ENCODE results near the gene SPC25.
"Not testable (repeated sequence)": the region's sequence is repeated elsewhere in the genome, so short reads cannot be mapped to it uniquely, and the experiment has no call there.

Gene SPC25

DNA sequence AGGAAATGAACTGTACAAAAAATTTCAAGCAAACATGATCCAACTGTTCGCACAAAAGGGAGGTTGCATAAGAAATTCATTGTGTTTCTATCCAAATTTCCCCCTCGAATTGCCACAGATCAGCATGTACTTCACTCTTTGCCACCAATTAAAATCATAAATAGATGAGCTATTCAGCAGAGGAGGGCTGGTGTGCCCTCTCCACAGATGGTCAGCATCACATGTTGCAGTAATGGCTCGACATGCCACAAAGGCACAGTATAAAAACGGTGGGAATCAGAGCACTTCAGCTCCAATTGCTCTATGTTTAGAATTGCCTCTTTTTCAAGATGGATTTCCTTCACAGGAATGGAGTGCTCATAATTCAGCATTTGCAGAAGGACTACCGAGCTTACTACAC is 10.8 kb upstream of the SPC25 start, which contains the start of gene G6PC2:
Gene G6PC2, plus strand, starts transcription at position 289 of the 400 bp plus-strand sequence. Its CDS starts 41 bp downstream, at position 330.
- DNase-seq, result no peak

DNA sequence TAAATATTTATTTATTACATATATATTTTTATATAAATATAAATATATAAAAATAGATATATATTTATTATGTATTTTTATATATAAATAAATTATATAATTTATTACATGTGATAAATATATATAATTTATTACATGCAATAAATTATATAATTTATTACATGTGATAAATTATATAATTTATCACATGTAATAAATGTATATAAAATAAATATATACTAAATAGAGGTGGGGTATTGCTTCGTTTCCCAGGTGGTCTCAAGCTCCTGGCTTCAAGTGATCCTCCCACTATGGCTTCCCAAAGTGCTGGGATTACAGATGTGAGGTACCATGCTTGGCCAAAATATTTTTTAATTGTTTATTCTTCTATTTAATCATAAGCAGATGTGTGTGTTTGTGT is 7.2 kb upstream of the SPC25 start:
- no peak for DNase-seq

DNA sequence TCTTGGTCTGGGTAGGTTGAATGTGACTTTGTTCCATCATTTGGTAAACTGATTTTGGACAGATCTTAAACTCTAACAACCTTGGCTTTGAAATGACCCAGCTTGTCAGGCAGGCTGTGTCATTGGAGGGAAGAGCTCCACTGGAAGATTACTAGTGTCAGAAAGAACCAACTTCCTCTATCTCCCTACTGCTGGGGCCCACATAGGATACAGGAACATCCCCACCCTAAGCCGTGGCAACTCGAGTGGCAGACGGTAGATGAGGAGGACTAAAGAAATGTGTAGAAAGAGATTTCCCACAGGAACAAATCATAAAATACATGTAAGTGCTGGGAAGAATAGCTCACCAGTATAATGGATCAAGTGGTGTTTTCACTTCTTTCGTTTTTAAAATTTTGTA is 6.6 kb upstream of the SPC25 start:
- no peak for DNase-seq

DNA sequence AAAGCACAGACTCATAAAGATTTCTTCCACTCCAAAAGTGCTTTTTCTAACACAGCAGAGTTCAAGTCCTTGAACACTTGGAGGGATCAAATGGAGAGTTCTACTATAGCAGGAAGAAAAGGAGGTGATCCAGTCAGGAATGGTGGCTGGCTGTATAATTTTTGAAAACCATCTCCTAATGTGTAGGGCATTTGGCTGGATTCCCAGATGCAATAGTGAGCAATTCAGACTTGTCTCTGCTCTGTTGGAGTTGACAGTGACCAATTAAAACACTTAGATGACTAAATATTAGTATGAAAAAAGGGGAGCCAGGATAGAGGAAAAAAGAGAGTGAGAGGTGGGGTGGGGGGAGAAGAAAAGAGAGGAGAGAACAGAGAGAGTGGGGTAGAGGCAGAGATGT is 5.5 kb upstream of the SPC25 start:
- DNase-seq, result no peak

DNA sequence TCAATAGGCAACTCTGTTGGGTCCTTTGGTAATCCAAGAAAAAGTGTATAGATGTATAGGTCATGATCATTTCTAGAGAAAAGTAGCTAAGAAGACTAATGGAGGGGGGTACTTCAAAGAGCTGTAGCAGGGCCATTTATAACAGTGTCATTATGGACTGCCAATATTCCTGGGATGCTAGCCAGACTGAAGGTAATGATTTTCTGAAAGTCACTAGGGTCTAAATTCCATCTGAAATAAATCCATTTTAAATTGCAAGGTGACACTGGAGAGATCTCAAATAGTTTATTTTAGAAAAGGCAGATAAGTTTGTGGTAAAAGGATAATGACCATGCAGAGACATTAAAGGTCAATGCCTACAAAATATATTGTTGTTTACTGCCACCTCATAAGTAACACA is 4.5 kb upstream of the SPC25 start:
- no peak for DNase-seq

DNA sequence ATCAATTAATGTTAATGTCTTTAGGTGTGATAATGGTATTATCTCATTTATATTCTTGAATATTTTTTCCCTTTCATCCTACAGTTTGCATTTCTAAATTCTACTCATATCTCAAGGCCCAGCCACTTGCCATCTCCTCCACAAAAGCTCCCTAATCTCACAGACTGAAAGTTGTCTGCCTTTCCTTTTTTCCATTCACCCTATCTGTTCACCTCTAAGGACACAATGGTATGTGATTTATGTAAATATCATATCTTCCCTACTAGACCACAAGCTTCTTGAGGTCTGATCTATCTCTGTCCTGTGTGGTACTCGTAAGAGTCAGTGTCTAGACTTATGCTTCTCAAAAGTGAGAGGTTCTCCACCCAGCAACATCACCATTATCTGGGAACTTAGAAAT is 3.9 kb upstream of the SPC25 start:
- no peak for DNase-seq

DNA sequence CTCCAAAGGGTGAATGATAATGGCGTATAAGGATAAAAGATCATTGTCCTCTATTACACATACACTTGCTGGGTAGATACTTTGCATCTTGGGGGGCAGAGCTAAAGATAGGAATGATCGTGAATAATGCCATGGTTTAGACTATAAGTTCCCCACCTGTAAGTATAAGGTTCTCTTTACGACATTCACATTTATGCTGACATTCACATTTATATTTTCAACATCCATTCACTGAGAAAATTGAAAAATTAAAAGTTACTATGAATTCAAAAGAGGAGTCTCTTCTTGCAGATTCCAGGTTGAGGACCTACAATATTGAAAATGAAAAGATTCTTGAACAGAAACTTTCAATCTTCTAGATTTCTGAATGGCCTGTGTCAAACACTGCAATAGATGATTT is 2.1 kb upstream of the SPC25 start:
- no peak for DNase-seq

DNA sequence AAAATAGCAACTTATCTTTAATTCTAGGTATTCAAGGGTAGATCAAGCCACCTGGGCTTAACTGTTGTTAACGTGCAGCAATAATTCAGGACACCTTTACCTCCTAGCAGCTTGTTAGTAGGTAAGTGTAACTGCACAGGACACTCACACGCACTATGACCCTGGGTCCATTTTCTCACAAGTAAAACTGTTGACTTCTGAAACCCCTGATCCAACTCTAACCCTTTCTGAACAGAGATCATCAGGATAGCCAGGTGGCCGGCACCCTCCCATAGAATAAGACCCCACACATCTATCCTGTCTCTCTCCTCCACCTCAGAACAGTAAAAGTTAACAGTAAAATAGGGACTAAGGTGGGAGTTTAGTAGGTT is 610 bp downstream of the SPC25 start:
- DNase-seq, result no peak

DNA sequence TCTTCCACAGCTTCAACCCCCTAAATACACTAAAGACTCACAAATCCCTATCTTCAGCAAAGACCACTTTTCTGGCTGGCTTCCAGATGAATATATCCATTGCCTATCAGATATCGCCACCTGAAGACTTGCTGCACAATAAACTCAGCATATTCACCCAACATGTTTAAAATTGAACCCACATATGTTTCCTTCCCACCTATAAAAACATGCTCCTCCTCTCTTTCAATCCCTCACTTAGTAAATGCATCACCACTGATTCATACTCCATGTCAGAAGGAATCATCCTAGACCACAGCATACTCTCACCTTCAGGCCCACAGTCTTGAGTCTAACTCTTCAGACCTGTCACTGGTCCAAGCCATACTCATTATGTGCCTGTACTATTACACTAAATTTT is 5.3 kb downstream of the SPC25 start:
- no peak for DNase-seq

DNA sequence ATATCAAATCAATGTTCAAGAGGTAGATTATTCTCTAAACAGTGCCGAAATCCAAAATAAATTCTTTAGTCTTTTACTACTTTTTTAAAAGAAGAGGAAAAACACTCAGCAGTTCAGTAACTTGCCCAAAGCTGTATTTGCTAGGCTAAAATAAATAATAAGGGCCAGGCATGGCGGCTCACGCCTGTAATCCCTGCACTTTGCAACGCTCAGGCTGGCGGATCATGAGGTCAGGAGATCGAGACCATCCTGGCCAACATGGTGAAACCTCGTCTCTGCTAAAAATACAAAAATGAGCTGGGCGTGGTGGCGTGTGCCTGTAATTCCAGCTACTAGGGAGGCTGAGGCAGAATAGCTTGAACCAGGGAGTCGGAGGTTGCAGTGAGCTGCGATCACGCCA is 8.1 kb downstream of the SPC25 start:
- DNase-seq, result not testable (repeated sequence)

DNA sequence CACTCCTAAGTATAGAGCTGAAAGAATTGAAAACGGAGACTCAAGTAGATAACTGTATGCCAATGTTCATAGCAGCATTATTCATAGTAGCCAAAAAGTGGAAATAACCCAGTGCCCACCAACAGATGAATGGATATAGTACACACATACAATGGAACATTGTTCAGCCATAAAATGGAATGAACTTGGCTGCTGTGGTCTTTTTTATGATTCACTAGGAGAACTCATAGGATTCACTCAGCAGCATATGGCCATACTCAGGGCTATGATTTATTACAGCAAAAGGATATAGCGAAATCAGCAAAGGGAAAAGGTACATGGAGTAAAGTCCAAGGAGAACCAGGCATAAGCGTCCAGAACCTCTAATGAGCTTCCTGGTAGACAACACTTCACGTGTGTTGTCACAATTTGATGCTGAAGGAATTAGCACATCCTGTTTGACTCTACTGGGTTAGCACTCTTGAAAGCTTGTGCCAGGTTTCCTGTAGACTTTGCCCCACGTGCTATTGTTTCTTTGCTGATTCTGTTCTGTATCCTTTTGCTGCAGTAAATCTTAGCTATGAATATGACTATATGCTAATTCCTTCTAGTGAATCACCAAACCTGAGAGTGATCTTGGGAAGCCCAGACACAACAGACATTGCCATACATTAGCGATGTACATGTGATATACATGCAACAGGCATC is 15.7 kb downstream of the SPC25 start:
- no peak for DNase-seq

DNA sequence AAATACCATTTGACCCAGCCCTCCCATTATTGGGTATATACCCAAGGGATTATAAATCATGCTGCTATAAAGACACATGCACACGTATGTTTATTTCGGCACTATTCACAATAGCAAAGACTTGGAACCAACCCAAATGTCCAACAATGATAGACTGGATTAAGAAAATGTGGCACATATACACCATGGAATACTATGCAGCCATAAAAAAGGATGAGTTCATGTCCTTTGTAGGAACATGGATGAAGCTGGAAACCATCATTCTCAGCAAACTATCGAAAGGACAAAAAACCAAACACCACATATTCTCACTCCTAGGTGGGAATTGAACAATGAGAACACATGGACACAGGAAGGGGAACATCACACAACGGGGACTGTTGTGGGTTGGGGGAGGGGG is 19.4 kb downstream of the SPC25 start:
- not testable (repeated sequence) for DNase-seq

DNA sequence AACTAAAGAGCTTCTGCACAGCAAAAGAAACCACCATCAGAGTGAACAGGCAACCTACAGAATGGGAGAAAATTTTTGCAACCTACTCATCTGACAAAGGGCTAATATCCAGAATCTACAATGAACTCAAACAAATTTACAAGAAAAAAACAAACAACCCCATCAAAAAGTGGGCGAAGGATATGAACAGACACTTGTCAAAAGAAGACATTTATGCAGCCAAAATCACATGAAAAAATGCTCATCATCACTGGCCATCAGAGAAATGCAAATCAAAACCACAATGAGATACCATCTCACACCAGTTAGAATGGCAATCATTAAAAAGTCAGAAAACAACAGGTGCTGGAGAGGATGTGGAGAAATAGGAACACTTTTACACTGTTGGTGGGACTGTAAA is 19.9 kb downstream of the SPC25 start:
- DNase-seq, result not testable (repeated sequence)

DNA sequence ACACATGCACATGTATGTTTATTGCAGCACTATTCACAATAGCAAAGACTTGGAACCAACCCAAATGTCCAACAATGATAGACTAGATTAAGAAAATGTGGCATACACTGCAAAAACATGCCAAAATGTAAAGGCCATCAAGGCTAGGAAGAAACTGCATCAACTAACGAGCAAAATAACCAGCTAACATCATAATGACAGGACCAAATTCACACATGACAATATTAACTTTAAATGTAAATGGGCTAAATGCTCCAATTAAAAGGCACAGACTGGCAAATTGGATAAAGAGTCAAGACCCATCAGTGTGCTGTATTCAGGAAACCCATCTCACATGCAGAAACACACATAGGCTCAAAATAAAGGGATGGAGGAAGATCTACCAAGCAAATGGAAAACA is 23.1 kb downstream of the SPC25 start:
- not testable (repeated sequence) for DNase-seq

DNA sequence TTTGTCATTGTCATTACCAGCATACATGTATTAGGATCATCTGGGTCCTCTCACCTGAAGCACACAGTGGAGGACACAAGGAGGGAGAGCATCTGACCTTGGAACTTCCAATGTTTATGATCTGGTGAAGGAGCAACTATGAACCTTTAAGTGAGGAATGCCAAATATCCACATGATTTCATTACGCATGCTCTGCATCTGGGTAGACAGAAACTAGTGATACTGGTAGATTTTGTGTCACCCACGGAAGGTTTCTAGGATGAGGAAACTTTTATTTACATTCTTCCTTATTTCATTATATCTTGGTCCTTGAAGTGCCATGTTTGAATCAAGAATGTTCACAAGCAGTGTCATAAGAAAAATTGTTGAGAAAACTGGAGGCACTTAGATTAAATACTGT is 32.1 kb downstream of the SPC25 start:
- no peak for DNase-seq

DNA sequence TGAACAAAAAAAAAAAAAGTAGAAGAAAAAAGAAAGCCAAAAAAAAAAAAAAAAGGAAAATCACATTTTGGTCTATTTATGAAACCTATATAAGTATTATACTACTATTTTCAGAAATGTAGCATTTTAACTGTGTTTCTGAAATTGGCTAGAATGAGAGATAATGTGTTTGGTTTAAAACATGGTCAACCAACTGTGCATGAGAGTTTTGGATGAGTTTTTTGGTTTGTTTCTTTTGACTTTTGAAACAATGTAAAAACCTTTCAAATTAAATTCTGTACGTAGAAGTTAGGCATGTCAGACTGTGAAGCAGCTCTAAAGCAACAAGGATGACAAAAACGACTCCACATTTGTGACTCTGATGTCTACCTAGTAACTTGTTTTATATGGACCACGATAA is 34.6 kb downstream of the SPC25 start:
- DNase-seq, result no peak

DNA sequence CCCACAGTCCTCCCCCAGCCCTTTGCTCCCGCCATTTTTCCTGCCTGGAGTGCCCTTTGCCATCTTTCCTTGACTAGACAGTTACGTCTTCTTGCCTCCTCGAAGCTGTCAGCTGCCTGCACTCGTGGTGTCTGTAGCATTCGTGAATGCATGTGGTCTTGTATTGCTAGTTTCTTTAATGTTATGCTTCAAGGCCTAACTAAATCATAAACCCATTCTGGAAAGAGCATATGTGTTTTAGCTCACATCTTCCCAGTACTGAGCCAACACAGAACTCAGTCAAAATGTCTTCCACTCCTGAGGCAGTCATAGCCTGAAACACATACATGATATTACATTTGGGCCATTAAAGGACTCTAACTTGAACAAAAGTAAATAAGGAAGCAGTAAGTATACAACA is 35.6 kb downstream of the SPC25 start:
- DNase-seq, result no peak

DNA sequence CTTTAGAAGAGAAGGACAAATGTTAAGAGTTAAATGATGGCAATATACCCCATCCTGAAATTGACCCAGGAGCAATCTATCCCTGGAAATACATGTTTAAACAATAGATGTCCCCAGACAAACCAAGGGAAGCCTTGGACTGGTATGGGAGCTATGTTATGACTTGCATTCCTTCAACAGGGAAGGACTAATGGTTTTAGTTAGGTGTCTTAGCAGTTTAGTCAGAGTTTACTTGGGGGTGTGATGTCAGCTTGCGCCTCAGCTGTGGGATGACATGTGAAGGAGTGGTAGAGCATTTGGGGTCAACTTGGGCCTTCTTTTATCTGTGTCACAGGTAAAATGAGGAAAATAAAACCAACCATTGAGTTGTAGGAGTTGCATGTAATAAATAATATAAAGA is 36.8 kb downstream of the SPC25 start:
- no peak for DNase-seq

DNA sequence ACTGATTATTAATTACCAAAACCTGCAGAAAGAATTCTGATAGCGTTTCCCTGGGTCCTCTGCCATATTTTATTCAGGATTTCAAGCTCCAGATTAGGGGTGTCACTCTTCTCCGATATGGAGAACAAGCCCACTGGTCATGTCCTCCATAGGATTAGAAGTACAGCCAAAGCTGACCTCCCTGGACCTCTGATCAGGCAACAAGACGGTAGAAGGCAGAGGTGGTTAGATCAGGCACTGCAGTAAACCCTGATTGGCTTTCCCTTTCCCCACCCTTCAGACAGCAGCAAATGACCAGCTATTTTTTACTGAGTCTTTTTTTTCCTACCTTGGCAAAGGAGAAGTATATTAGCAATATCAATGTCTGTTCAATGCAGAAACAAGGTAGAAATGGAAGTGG is 37.7 kb downstream of the SPC25 start:
- DNase-seq, result no peak

DNA sequence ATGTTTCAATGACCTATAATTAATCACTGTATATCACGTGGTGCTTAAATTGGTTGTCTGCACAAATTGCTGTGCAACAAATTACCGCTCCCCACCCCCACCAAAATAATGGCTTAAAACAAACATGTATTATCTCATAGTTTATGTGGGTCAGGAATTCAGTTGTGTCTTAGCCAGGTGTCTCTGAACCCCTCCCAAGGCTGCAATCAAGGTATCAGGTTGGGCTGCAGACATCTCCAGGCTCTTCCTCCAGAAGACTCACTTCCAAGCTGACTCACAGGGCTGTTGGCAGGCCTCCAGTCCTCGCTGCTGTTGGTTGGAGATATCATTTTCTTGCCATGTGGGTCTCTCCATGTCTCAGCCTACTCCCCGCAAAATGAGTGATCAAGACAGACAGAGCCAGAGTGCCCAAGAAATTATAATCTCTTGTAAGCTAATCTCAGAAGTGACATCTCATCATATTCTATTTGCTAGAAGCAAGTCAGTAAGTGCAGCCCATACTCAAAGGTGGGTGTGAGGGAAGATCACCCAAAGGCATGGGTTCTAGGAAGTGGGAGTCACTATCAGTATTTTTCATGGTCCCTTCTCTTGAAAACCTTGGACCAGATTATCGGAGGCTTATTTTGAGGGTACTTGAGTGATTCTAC is 38.4 kb downstream of the SPC25 start:
- no peak for DNase-seq

DNA sequence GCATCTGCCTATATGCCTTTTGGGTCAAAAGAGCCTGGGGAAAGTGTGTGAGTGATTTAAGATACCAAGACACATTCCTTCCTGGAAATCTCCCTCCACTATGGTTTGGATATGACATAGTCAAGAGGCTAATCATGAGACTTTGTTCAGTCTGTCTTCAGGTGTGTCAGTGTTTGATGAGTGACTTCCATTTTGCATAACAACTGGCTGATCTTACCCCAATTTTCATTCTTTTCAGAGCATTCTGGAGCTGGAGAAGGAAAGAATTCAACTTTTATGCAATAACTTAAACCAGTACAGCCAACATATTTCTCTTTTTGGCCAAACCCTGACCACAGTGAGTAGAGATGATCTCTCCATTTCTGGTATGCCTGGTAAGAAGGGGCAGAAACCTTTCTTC is 39.4 kb downstream of the SPC25 start:
- DNase-seq, result no peak

DNA sequence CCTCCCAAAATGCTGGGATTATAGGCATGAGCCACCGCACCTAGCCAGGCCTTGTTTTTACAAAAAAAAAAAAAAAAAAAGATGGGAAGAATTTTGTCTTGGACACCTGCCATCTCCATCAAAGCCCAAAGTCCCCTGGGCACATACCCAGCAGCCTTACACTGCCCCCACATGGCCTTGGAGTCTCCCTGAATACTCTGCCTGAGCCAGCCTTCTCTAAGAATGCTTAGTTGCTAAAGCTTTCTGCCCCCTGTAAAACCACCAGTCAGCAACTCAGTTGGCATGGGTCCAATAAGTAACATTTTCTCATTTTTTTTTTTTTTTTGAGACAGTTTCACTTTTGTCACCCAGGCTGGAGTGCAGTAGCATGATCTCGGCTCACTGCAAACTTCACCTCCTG is 40.6 kb downstream of the SPC25 start:
- DNase-seq, result no peak

DNA sequence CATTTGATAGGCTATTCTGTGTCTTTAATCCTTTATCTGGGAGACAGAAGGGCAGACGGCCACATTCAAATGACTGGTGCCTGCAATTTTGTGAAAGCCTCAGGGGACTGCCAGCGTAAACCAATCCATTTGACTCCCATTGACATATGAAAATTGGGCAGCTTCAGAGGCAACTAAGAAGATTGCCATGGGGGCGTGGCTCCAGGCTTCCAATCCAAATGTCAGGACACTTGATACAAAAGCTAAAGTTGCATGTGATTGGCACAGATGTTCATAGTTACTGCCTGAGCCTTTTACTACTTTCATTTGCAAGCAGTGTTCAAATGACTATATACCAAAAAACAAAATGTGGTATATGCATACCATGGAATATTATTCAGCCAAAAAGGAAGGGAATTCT is 42.0 kb downstream of the SPC25 start:
- no peak for DNase-seq

DNA sequence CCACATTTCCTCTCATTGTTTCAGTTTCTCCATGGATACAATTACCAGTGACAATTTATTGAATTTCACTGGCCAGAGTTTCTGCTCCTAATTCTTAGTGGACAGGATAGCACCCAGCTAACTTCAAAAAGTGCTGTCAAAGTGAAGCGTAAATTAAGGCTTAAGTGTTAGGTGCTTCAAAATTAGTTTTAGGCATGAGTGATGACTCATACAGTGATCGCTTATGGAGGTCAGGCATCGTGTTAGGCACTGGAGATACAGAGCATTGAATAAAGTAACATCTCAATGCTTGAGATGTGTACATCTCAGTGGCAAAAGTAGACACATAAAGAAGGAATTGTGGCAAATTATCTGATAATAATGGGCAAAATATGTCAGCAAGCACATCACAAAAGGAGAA is 47.0 kb downstream of the SPC25 start:
- no peak for DNase-seq

DNA sequence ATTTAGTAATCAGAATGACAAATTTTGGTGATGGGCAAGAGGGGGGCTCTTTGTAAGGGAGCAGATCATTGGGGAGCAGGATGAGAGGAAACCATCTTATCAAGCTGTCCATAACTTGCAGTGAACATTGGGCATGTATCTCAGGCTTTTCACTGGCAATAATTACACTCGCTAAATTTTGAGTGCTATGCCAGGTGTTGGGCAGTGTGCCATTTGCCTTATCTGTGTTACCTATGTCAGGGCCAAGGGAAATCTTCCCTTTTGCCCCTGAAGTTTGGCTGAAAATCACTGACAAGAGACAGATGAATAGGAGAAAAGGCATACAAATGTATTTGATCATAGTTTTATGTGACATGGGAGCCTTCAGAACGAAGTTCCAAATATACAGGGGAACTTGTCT is 48.8 kb downstream of the SPC25 start:
- DNase-seq, result no peak
